HL-60 (cell line): ENCODE data around the gene SLC35A4.

Experiments
- POLR2AphosphoS5 ChIP-seq: IDR thresholded peaks from 2 replicates; pipeline ENCODE4 v1.6.1; 2012; ENCODE audit warnings: low read depth
- TF ChIP-seq, protein P1 (sequence below): IDR thresholded peaks from one replicate; pipeline ENCODE4 v1.5.1; 2011; ENCODE audit warnings: low read length, control low read depth, inconsistent platforms; ENCODE audit not compliant: insufficient read depth
- TF ChIP-seq, protein P2 (sequence below): IDR thresholded peaks from 2 replicates; pipeline ENCODE4 v1.6.1; 2012; ENCODE audit warnings: low read depth; ENCODE audit not compliant: insufficient replicate concordance

DNA sequence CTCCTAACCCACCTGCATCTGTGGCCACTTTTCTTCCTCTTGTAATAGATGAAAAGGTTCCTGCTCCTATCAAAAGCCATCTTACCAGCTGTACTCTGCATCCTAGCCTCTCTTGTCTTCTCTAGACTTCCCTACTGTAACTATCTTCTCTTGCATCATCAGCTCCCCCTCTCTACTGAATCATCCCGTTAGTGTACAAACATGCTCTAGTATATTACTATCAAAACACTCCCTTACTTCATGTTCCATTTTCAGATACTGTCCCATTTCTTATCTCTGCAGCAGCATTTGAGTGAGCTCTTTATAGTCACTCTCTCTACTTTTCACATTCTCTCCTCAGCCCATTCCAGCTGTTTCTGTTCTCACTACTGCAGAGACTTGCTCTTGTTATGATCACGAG lies 10.2 kb upstream of the SLC35A4 start:
- TF ChIP-seq, protein P1, sequence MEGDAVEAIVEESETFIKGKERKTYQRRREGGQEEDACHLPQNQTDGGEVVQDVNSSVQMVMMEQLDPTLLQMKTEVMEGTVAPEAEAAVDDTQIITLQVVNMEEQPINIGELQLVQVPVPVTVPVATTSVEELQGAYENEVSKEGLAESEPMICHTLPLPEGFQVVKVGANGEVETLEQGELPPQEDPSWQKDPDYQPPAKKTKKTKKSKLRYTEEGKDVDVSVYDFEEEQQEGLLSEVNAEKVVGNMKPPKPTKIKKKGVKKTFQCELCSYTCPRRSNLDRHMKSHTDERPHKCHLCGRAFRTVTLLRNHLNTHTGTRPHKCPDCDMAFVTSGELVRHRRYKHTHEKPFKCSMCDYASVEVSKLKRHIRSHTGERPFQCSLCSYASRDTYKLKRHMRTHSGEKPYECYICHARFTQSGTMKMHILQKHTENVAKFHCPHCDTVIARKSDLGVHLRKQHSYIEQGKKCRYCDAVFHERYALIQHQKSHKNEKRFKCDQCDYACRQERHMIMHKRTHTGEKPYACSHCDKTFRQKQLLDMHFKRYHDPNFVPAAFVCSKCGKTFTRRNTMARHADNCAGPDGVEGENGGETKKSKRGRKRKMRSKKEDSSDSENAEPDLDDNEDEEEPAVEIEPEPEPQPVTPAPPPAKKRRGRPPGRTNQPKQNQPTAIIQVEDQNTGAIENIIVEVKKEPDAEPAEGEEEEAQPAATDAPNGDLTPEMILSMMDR = no peak
- no peak for TF ChIP-seq POLR2AphosphoS5
- TF ChIP-seq, protein P2, sequence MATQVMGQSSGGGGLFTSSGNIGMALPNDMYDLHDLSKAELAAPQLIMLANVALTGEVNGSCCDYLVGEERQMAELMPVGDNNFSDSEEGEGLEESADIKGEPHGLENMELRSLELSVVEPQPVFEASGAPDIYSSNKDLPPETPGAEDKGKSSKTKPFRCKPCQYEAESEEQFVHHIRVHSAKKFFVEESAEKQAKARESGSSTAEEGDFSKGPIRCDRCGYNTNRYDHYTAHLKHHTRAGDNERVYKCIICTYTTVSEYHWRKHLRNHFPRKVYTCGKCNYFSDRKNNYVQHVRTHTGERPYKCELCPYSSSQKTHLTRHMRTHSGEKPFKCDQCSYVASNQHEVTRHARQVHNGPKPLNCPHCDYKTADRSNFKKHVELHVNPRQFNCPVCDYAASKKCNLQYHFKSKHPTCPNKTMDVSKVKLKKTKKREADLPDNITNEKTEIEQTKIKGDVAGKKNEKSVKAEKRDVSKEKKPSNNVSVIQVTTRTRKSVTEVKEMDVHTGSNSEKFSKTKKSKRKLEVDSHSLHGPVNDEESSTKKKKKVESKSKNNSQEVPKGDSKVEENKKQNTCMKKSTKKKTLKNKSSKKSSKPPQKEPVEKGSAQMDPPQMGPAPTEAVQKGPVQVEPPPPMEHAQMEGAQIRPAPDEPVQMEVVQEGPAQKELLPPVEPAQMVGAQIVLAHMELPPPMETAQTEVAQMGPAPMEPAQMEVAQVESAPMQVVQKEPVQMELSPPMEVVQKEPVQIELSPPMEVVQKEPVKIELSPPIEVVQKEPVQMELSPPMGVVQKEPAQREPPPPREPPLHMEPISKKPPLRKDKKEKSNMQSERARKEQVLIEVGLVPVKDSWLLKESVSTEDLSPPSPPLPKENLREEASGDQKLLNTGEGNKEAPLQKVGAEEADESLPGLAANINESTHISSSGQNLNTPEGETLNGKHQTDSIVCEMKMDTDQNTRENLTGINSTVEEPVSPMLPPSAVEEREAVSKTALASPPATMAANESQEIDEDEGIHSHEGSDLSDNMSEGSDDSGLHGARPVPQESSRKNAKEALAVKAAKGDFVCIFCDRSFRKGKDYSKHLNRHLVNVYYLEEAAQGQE = no peak
